ENCODE results near the gene SLC6A20.

Gene SLC6A20

GRCh38 chr3:45777746-45778386, 18.5 kb downstream of the SLC6A20 start:
- no peak for DNase-seq (ENCODE audit: low read depth)

GRCh38 chr3:45777111-45777745, 19.1 kb downstream of the SLC6A20 start:
- no peak for DNase-seq (ENCODE audit: low read depth)

- DNase-seq (ENCODE audit: low read depth), result no peak
These were observed 19.7 kb downstream of the SLC6A20 start for GRCh38 chr3:45776611-45777010.

- no peak for DNase-seq (ENCODE audit: low read depth)
These were observed 20.1 kb downstream of the SLC6A20 start for GRCh38 chr3:45776301-45776595.

- DNase-seq (ENCODE audit: low read depth), result no peak
These were observed 20.6 kb downstream of the SLC6A20 start for GRCh38 chr3:45775571-45776300.

GRCh38 chr3:45774581-45775521, 21.5 kb downstream of the SLC6A20 start:
- DNase-seq (ENCODE audit: low read depth), result no peak

GRCh38 chr3:45773714-45774449, 22.5 kb downstream of the SLC6A20 start:
- DNase-seq (ENCODE audit: low read depth), result no peak

- DNase-seq (ENCODE audit: low read depth), result no peak
These were observed 23.3 kb downstream of the SLC6A20 start for GRCh38 chr3:45773072-45773471.

GRCh38 chr3:45772341-45773035, 23.8 kb downstream of the SLC6A20 start:
- no peak for DNase-seq (ENCODE audit: low read depth)

- no peak for DNase-seq (ENCODE audit: low read depth)
These were observed 24.5 kb downstream of the SLC6A20 start for GRCh38 chr3:45771831-45772230.

- DNase-seq (ENCODE audit: low read depth), result no peak
These were observed 25.1 kb downstream of the SLC6A20 start for GRCh38 chr3:45771166-45771775.

- DNase-seq (ENCODE audit: low read depth), result no peak
These were observed 30.4 kb downstream of the SLC6A20 start for GRCh38 chr3:45765958-45766357.

GRCh38 chr3:45765266-45765851, 31.0 kb downstream of the SLC6A20 start:
- DNase-seq (ENCODE audit: low read depth), result no peak

GRCh38 chr3:45763303-45763675, 33.0 kb downstream of the SLC6A20 start:
- DNase-seq (ENCODE audit: low read depth), result no peak

GRCh38 chr3:45762647-45763302, 33.6 kb downstream of the SLC6A20 start:
- DNase-seq (ENCODE audit: low read depth), result no peak

GRCh38 chr3:45761831-45762230, 34.5 kb downstream of the SLC6A20 start:
- DNase-seq (ENCODE audit: low read depth), result no peak

GRCh38 chr3:45760878-45761711, 35.2 kb downstream of the SLC6A20 start:
- DNase-seq (ENCODE audit: low read depth), result no peak

GRCh38 chr3:45759851-45760250, 36.5 kb downstream of the SLC6A20 start:
- DNase-seq (ENCODE audit: low read depth), result no peak

- DNase-seq (ENCODE audit: low read depth), result no peak
These were observed 37.5 kb downstream of the SLC6A20 start for GRCh38 chr3:45758871-45759270.

Data from stimulated activated CD8-positive, alpha-beta memory T cell treated with anti-CD3 and anti-CD28 coated beads, Interleukin-7, amount 100 ng/mL, for 24 hours (primary cell).